ENCODE results near the gene MAMDC4.
"Not testable (repeated sequence)": the region's sequence is repeated elsewhere in the genome, so short reads cannot be mapped to it uniquely, and the experiment has no call there.

The MAMDC4 gene

DNA sequence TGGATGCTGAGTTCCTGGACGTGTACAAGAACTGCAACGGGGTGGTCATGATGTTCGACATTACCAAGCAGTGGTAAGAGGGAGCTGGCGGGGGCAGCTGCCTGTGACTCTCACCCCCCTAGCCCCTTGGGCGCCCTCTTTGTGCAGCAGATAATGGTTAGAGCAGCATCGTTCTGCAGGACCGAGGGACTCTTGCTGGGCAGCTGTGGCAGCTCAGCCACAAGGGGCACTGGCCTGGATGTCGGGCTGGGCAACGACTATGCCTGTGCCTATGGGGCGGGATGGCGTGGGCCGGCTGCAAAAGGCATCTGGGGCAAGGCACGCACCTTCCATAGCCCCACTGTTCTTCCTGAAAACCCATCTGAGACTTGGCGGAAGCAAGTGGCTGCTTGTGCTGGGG is 22.7 kb upstream of the MAMDC4 start:
- peaks cover 0 to 99% (median 64%) of the 10 kb centered on the region in 11 experiments; a peak in 17 of 22 replicates for H4K20me1 ChIP-seq
- no peak overlapping the region for H3K4me2 ChIP-seq
- no peaks in the 10 kb centered on the region for H3K27me3 ChIP-seq
- no peaks in the 10 kb centered on the region for H3K9me3 ChIP-seq (replicated peaks in 1 of 11)
- H3K4me3 ChIP-seq, result no peak overlapping the region
- no peak for TF ChIP-seq Cebpa-rat (IDR thresholded peaks at IDR 0.05)
- H3K36me3 ChIP-seq, result peaks cover 82 to 99% (median 93%) of the 10 kb centered on the region in 11 experiments
- no peak overlapping the region for H3K27ac ChIP-seq
- no peaks in the 10 kb centered on the region for H3K4me1 ChIP-seq
- no peak overlapping the region for H3K9ac ChIP-seq

GRCh38 chr9:136829981-136830885 is 21.9 kb upstream of the MAMDC4 start:
- no peaks in the 10 kb centered on the region for H3K27me3 ChIP-seq
- peaks cover 75 to 99% (median 90%) of the 10 kb centered on the region in 11 experiments for H3K36me3 ChIP-seq
- H4K20me1 ChIP-seq, result peaks cover 0 to 97% (median 59%) of the 10 kb centered on the region in 11 experiments; a peak in 16 of 22 replicates

GRCh38 chr9:136831002-136831719 is 21.0 kb upstream of the MAMDC4 start:
- no peak for TF ChIP-seq Cebpa-rat (IDR thresholded peaks at IDR 0.05)
- Histone ChIP-seq H3K9me3 (replicated peaks in 1 of 11) (no peaks in the 10 kb centered on the region), H3K4me2 (no peak overlapping the region), H4K20me1 (peaks cover 0 to 97% (median 57%) of the 10 kb centered on the region in 11 experiments; a peak in 15 of 22 replicates), H3K9ac (no peak overlapping the region; a peak in 1 of 22 replicates), H3K27me3 (no peaks in the 10 kb centered on the region), H3K36me3 (peaks cover 73 to 99% (median 90%) of the 10 kb centered on the region in 11 experiments), H3K27ac (no peak overlapping the region), H3K4me1 (no peaks in the 10 kb centered on the region), H3K4me3 (no peak overlapping the region)

More at GRCh38 chr9:136829981-136830885, 21.9 kb upstream of the MAMDC4 start:
- no peak overlapping the region for H3K4me3 ChIP-seq
- H3K27ac ChIP-seq, result no peak overlapping the region
- H3K9ac ChIP-seq, result no peak overlapping the region; a peak in 1 of 22 replicates
- no peaks in the 10 kb centered on the region for H3K9me3 ChIP-seq (replicated peaks in 1 of 11)
- no peak for TF ChIP-seq Cebpa-rat (IDR thresholded peaks at IDR 0.05)
- no peak overlapping the region for H3K4me2 ChIP-seq
- no peaks in the 10 kb centered on the region for H3K4me1 ChIP-seq

DNA sequence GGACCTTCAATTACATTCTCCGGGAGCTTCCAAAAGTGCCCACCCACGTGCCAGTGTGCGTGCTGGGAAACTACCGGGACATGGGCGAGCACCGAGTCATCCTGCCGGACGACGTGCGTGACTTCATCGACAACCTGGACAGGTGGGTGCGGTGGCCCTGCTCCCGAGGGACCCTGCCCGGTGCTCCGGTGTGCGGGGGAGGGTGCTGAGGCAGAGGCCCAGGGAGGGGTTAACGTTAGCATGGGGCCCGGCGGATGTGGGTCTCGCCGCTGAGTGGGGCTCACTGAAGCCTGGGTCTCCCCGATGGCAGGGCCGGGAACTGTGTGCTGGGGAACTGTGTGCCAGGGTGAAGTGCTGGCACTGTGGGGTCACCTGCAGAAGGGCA is 20.4 kb upstream of the MAMDC4 start:
- Histone ChIP-seq H3K27me3 (no peaks in the 10 kb centered on the region), H3K4me3 (no peak overlapping the region), H3K4me2 (no peak overlapping the region), H3K4me1 (no peaks in the 10 kb centered on the region), H3K9ac (no peak overlapping the region), H4K20me1 (peaks cover 0 to 97% (median 51%) of the 10 kb centered on the region in 11 experiments; a peak in 15 of 22 replicates), H3K36me3 (peaks cover 69 to 99% (median 87%) of the 10 kb centered on the region in 11 experiments), H3K27ac (no peak overlapping the region), H3K9me3 (replicated peaks in 1 of 11) (no peaks in the 10 kb centered on the region)
- no peak for TF ChIP-seq Cebpa-rat (IDR thresholded peaks at IDR 0.05)

DNA sequence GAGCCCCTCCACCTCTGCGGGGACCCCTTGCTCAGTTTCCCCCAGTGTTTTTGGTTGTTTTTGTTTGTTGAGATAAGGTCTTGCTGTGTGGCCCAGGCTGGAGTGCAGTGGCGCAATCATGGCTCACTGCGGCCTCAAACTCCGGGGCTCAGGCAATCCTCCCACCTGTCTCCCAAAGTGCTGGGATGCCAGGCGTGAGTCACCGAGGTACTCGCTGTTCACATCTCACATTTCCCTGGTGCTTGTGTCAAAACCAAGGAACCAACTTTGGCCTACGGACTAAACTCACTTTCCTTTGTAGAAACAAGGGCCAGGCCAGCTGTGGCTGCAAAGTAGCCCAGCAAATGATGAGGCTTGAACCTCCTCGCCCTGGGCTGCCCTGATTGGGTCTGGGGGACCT is 19.6 kb upstream of the MAMDC4 start:
- peak overlapping the region in 1 of 11 experiments; percentile 23; a peak in 1 of 22 replicates for H3K9ac ChIP-seq
- no peak for TF ChIP-seq Cebpa-rat (IDR thresholded peaks at IDR 0.05)
- no peaks in the 10 kb centered on the region for H3K9me3 ChIP-seq (replicated peaks in 1 of 11)
- no peak overlapping the region for H3K4me2 ChIP-seq
- peaks cover 60 to 97% (median 82%) of the 10 kb centered on the region in 11 experiments for H3K36me3 ChIP-seq
- H4K20me1 ChIP-seq, result peaks cover 0 to 94% (median 45%) of the 10 kb centered on the region in 11 experiments; a peak in 14 of 22 replicates
- H3K4me1 ChIP-seq, result no peaks in the 10 kb centered on the region
- no peak overlapping the region for H3K4me3 ChIP-seq
- H3K27me3 ChIP-seq, result no peaks in the 10 kb centered on the region
- no peak overlapping the region for H3K27ac ChIP-seq

- H3K27me3 ChIP-seq; H3K4me1 ChIP-seq; H3K9me3 ChIP-seq (replicated peaks in 1 of 11); H3K9ac ChIP-seq; H3K4me3 ChIP-seq; H3K4me2 ChIP-seq; H3K27ac ChIP-seq: not testable (repeated sequence)
- Histone ChIP-seq H3K36me3 (peaks cover 51 to 97% (median 82%) of the 10 kb centered on the region in 11 experiments), H4K20me1 (peaks cover 0 to 94% (median 45%) of the 10 kb centered on the region in 11 experiments; a peak in 14 of 22 replicates)
These were observed 18.6 kb upstream of the MAMDC4 start for GRCh38 chr9:136833381-136834048.

GRCh38 chr9:136835162-136835931 is 16.8 kb upstream of the MAMDC4 start:
- Histone ChIP-seq H3K27ac (no peak overlapping the region), H3K9ac (no peak overlapping the region; a peak in 1 of 22 replicates), H3K9me3 (replicated peaks in 1 of 11) (no peaks in the 10 kb centered on the region), H3K4me1 (peaks cover 2 to 11% (median 5%) of the 10 kb centered on the region in 10 experiments; a peak in 15 of 20 replicates), H3K36me3 (peaks cover 46 to 97% (median 82%) of the 10 kb centered on the region in 11 experiments), H3K4me2 (no peak overlapping the region), H3K4me3 (no peak overlapping the region), H3K27me3 (no peaks in the 10 kb centered on the region), H4K20me1 (peaks cover 0 to 95% (median 44%) of the 10 kb centered on the region in 11 experiments; a peak in 17 of 22 replicates)
- no peak for TF ChIP-seq Cebpa-rat (IDR thresholded peaks at IDR 0.05)

All from BLaER1 treated with 17β-estradiol and CSF1 and Interleukin-3, amounts not matched to agents 10 nM and 100 nM (cell line).